ENCODE measurements around the gene LARGE1.
A peak's percentile ranks its signal among the peaks of the same experiment; 100 is the strongest.

The LARGE1 gene

GRCh38 chr22:33397381-33397907 lies 522.8 kb downstream of the LARGE1 start:
- H3K4me3 ChIP-seq (ENCODE audit: low read depth, low read length), result no peak overlapping the region
- no peaks in the 10 kb centered on the region for H3K27me3 ChIP-seq (replicated peaks)
- TF ChIP-seq, protein P1, sequence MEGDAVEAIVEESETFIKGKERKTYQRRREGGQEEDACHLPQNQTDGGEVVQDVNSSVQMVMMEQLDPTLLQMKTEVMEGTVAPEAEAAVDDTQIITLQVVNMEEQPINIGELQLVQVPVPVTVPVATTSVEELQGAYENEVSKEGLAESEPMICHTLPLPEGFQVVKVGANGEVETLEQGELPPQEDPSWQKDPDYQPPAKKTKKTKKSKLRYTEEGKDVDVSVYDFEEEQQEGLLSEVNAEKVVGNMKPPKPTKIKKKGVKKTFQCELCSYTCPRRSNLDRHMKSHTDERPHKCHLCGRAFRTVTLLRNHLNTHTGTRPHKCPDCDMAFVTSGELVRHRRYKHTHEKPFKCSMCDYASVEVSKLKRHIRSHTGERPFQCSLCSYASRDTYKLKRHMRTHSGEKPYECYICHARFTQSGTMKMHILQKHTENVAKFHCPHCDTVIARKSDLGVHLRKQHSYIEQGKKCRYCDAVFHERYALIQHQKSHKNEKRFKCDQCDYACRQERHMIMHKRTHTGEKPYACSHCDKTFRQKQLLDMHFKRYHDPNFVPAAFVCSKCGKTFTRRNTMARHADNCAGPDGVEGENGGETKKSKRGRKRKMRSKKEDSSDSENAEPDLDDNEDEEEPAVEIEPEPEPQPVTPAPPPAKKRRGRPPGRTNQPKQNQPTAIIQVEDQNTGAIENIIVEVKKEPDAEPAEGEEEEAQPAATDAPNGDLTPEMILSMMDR (IDR thresholded peaks at IDR 0.05; ENCODE audit: low read depth, low read length, missing control alignments), result no peak
- no peak for DNase-seq
- no peak overlapping the region for H3K27ac ChIP-seq
- no peaks in the 10 kb centered on the region for H3K36me3 ChIP-seq (replicated peaks)
- in situ Hi-C loops (cut with HindIII; ENCODE audit: low pct_ligation_motif_present, low sequenced_read_pairs), result no loop called here

- in situ Hi-C loops (cut with HindIII; ENCODE audit: low pct_ligation_motif_present, low sequenced_read_pairs), result no loop called here
- H3K27me3 ChIP-seq (replicated peaks), result no peaks in the 10 kb centered on the region
- TF ChIP-seq, protein P1 (IDR thresholded peaks at IDR 0.05; ENCODE audit: low read depth, low read length, missing control alignments), result no peak
- no peak for DNase-seq
- no peak overlapping the region for H3K4me3 ChIP-seq (ENCODE audit: low read depth, low read length)
- H3K27ac ChIP-seq, result no peak overlapping the region
- no peaks in the 10 kb centered on the region for H3K36me3 ChIP-seq (replicated peaks)
Observed at GRCh38 chr22:33393432-33393831, 526.8 kb downstream of the LARGE1 start.

- in situ Hi-C loops (cut with HindIII; ENCODE audit: low pct_ligation_motif_present, low sequenced_read_pairs), result no loop called here
- H3K27ac ChIP-seq, result no peak overlapping the region
- no peaks in the 10 kb centered on the region for H3K27me3 ChIP-seq (replicated peaks)
- no peaks in the 10 kb centered on the region for H3K36me3 ChIP-seq (replicated peaks)
- no peak overlapping the region for H3K4me3 ChIP-seq (ENCODE audit: low read depth, low read length)
- TF ChIP-seq, protein P1 (IDR thresholded peaks at IDR 0.05; ENCODE audit: low read depth, low read length, missing control alignments), result no peak
- no peak for DNase-seq
Observed at GRCh38 chr22:33391298-33391697, 529.0 kb downstream of the LARGE1 start.

DNA sequence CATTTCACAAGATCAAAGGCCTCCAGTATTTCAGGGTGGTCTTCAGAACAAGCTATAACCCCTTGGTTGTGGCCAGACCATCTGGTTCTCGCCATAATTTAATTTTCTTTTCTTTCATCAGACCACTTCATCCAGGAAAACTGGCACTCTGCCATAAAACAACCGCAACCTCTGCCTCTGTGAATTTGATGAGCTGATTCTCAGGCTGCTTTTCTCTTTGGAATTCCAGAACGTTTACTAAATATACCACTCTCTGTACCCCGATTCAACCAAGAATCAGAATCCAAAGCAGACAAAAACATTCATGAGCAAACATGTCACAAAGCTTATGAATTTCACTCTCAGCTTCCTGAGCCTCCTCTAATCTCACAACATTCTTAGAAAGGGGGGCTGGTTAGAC lies 530.3 kb downstream of the LARGE1 start:
- H3K36me3 ChIP-seq (replicated peaks), result no peaks in the 10 kb centered on the region
- in situ Hi-C loops (cut with HindIII; ENCODE audit: low pct_ligation_motif_present, low sequenced_read_pairs), result no loop called here
- TF ChIP-seq, protein P1 (IDR thresholded peaks at IDR 0.05; ENCODE audit: low read depth, low read length, missing control alignments), result no peak
- DNase-seq, result peak; percentile 56
- no peak overlapping the region for H3K27ac ChIP-seq
- H3K27me3 ChIP-seq (replicated peaks), result no peaks in the 10 kb centered on the region
- H3K4me3 ChIP-seq (ENCODE audit: low read depth, low read length), result no peak overlapping the region

DNA sequence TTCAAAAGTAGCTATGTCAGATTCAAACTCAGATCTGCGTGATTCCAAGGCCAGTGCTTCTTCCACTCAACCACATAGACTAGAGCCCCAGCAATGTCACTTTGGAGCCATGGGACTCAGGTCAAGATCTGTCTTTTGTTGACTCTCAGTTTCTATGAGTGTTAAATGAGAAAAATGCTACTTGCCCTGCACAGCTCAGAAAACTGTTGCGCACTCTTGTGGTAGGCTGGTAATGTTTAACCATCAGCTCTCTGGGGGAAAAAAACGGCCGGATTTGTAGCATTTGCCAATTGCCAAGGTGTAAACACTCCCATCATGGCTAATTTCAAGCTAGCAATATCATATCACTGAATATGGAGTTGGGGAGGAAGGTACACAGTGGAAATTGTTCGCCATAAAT lies 534.0 kb downstream of the LARGE1 start:
- Histone ChIP-seq H3K27ac (no peak overlapping the region), H3K27me3 (replicated peaks) (no peaks in the 10 kb centered on the region), H3K36me3 (replicated peaks) (no peaks in the 10 kb centered on the region), H3K4me3 (ENCODE audit: low read depth, low read length) (no peak overlapping the region)
- TF ChIP-seq, protein P1 (IDR thresholded peaks at IDR 0.05; ENCODE audit: low read depth, low read length, missing control alignments), result no peak
- DNase-seq, result no peak
- in situ Hi-C loops (cut with HindIII; ENCODE audit: low pct_ligation_motif_present, low sequenced_read_pairs), result no loop called here

GRCh38 chr22:33385611-33386010 lies 534.7 kb downstream of the LARGE1 start:
- H3K4me3 ChIP-seq (ENCODE audit: low read depth, low read length), result no peak overlapping the region
- no peak for DNase-seq
- no peak overlapping the region for H3K27ac ChIP-seq
- H3K27me3 ChIP-seq (replicated peaks), result no peaks in the 10 kb centered on the region
- H3K36me3 ChIP-seq (replicated peaks), result no peaks in the 10 kb centered on the region
- in situ Hi-C loops (cut with HindIII; ENCODE audit: low pct_ligation_motif_present, low sequenced_read_pairs), result no loop called here
- TF ChIP-seq, protein P1 (IDR thresholded peaks at IDR 0.05; ENCODE audit: low read depth, low read length, missing control alignments), result no peak

Data from brain microvascular endothelial cell (primary cell).